Right lobe of liver (tissue), 4 donors: ENCODE results near the gene MAST4.

Experiments used
- CTCF ChIP-seq, 4 donors: fragments of 200-600 bp in 3 of 4; fragments of 450-650 bp in 1 of 4; IDR thresholded peaks; one replicate each; pipeline versions ENCODE4 v1.5.1 to v1.8.0; 2016 to 2022; ENCODE audit warnings: antibody characterized with exemption in 4 of 4, mild to moderate bottlenecking in 2 of 4
- POLR2A ChIP-seq: fragments of 450-650 bp; IDR thresholded peaks from one replicate; pipeline ENCODE4 v1.6.1; 2017; ENCODE audit warnings: antibody characterized with exemption, mild to moderate bottlenecking
- donor health status: DM: no; HTN: no; CAD: no.
- donor health status: DM: no; HTN: no; CAD: no.
- donor health status: DM: no; HTN: yes; CAD: no.

- TF ChIP-seq POLR2A (no peak), CTCF (IDR thresholded peaks at IDR 0.05) (no peak)
Measured at GRCh38 chr5:66602621-66603020, 6.4 kb downstream of the MAST4 start.
